GM12892 (cell line): ENCODE results near the gene NFKB1.

Source experiments
- POLR2A ChIP-seq: IDR thresholded peaks from 2 replicates; pipeline ENCODE4 v1.6.1; 2011; ENCODE audit warnings: low read depth, low read length, control low read depth
- TAF1 ChIP-seq: IDR thresholded peaks from 2 replicates; pipeline ENCODE4 v1.6.1; 2011; ENCODE audit warnings: low read depth, mild to moderate bottlenecking, control low read depth, low read length, borderline replicate concordance

GRCh38 chr4:102640669-102641068, 139.5 kb downstream of the NFKB1 start:
- TF ChIP-seq POLR2A (no peak), TAF1 (no peak)
